NCI-H1417 (cell line): Measurements from ENCODE around the gene PRIMA1.
A peak's percentile ranks its signal among the peaks of the same experiment; 100 is the strongest.

Experiments
- DNase-seq, 3 experiments: peaks; one replicate each; lab custom pipeline; 2025; lab: John Stamatoyannopoulos, UW

PRIMA1 gene

GRCh38 chr14:93757206-93757605 lies 31.1 kb downstream of the PRIMA1 start:
- no peak for DNase-seq

- DNase-seq: no peak
These were observed 34.6 kb downstream of the PRIMA1 start for GRCh38 chr14:93753647-93754046.

- DNase-seq: no peak
These were observed 35.2 kb downstream of the PRIMA1 start for GRCh38 chr14:93752980-93753561.

DNA sequence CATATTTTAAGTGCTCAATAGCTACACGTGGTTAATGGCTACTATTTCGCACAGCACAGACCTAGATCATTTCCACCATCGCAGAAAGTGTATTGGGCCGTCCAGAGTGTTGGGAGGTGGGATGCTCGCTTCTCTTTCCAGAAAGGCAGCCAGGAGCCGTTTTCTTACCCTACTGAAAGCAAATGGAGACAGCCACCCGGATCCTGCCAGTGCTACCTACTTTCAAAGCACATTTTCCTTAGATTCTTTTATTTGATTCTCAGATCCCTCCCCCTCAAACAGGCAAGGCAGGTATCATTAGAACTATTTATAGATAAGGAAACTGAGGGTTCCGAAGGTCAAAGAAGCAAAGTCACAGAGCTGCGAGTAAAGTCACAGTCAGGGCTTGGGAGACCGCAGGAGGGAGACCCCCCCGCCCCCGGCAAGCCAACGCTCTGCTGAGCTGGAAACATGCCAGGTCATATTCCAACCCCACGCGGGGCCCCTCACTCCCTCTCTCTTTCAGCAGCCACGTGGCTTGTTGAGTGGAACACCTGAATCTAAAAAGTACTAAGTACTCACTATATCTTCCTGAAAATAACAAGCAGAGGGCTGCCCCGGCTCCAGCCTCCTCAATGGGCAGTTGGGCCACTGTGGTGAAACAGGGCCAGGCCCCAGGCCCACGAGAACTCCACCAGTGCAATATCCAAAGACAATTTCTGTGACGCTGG lies 36.2 kb downstream of the PRIMA1 start:
- peak in 1 of 3 experiments; percentile 7 for DNase-seq

DNA sequence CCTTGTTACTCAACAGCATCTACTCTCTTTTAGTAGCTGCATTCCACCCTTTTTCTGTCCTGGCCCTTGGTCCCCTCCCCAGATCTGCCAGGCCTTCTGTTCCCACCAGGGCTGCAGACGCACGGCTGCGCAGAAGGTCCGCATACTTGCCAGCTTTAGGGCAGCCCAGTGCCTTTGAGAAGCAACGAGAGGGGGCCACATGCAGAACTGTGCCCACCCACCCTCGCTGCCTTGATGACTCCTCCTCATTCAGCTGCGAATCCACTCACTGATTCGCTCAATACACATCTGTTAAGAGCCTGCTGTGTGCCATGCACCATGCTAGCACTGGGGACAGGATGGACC lies 39.2 kb downstream of the PRIMA1 start:
- no peak for DNase-seq

DNA sequence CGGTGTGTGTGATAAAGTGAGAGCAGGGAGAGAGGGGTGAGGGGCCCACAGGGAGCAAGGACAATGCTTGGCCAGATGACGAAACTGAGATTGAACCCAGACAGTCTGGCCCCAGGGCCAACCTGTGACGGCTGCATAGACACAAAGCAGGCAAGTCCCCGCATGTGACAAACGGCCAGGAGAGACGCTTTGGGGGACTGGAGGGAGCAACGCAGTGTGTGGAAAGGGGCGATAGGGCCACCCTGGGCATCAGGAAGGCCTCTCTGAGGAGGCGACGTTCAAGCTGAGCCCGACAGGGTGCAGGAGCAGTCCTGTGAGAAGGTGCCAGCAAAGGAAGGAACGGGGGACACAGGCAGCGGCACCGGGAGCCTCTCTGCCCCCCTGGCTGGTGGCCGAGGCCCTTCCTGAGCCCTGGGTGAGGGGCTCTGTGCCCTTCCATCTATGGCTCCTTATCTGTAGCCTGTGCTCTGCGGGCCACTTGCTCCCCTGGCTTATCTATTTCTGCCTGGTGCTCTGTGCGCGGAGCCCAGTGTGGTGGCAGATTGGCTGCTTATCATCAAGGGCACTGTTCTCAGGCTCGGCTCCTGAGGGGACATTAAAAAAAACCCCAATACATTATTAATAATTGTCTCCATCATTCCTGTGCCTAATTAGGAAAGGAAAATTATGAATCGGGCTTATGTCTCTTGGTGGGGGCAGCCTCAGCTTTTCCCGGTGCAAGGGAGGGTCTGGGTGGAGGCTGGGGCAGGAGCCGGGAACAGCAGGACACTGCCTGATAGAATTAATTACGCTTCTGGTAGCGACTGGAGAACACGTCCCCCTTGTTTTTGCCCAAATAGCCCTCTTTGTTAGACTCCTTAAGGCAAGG lies 39.8 kb downstream of the PRIMA1 start:
- no peak for DNase-seq

DNA sequence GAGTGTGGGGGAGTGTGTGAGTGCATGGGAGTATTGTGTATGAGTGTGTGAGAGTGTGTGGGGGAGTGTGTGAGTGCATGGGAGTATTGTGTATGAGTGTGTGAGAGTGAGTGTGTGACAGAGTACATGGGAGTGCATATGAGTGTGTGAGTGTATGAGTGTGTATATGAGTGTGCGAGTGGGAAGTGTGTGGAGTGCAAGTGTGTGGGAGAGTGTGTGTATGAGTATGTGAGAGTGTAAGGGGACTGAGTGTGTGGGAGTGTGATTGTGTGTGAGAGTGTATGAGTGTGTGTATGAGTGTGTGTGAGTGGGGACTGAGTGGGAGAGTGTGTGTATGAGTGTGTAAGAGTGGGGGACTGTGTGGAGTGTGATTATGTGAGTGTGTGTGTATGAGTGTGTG lies 40.7 kb downstream of the PRIMA1 start:
- DNase-seq: no peak

- no peak for DNase-seq
These were observed 41.2 kb downstream of the PRIMA1 start for GRCh38 chr14:93747102-93747501.

DNA sequence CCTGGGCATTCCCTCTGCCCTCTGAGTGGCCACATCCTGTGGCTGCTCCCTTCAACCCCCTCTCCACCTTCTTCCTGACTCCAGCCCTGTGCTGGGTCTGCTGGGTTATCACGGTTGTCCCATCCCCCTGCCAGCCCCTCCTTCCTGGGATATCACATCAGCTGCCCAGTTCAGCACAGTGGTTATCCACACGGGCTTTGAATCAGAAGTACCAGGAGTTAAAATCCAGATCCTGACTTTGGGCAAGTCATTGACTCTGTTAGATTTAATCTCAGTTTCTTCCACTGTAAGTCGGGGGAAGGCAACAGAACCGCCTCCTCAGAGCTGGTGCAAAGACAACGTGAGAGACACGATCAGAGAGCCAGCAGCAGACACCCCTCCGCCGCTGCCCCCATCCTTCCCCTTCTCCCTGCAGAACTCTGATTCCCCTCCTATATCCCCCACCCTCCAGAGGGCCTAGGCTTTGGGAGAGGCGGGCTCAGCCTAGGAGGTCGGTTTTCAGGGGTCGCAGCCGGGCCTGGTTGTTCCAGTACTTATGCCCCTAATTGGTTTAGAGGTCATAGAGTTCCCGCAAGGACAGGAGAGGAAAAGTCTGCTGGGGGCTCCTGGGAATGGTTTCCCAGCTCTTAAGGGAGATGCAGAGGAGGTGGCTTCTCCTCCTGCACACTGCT lies 42.5 kb downstream of the PRIMA1 start:
- no peak for DNase-seq

- DNase-seq: no peak
These were observed 43.4 kb downstream of the PRIMA1 start for GRCh38 chr14:93744876-93745275.

DNA sequence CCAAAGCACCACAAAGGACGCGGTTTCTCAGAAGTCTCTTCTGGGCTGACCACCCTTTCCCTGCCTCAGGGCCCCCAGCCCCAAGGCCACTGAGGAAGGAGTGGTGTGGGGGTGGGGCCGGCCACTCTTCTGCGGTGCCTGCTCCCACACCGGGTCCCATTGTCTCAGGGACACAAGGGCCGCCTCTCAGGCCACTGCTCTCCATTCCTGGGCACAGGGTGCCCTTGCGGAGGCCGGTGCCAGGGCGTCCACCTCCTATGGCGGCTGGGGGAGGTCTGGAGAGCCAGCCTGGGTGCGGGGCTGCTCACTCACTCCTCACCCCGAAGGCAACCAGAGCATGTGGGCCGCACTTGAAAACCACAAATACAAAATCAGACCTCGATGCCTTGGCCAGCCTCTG lies 44.1 kb downstream of the PRIMA1 start:
- DNase-seq: no peak

- DNase-seq: no peak
These were observed 44.8 kb downstream of the PRIMA1 start for GRCh38 chr14:93743270-93744060.

- no peak for DNase-seq
These were observed 45.5 kb downstream of the PRIMA1 start for GRCh38 chr14:93742761-93743160.

- no peak for DNase-seq
These were observed 46.6 kb downstream of the PRIMA1 start for GRCh38 chr14:93741556-93742230.

GRCh38 chr14:93737634-93738033 lies 50.7 kb downstream of the PRIMA1 start:
- no peak for DNase-seq

GRCh38 chr14:93736378-93737014 lies 51.8 kb downstream of the PRIMA1 start:
- DNase-seq: no peak

DNA sequence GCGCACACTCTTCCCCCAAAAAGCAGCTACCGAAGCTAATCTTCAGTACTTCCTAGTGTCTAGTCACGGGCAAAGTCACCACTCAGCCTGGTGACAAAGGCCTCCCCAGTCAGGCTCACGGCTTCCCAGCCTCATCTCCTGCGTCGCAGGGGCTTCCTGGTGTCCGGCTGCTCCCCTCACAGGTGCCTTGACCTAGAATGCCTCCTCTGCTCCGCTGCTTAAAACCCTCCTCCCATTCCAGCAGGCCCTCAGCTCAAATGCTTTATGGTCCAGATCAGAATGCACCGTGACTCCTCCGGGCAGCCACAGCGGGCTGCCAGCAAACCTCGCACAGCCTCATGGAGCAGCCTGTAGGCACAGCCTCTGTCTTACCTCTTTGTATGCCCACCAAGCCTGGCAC lies 53.1 kb downstream of the PRIMA1 start:
- no peak for DNase-seq

DNA sequence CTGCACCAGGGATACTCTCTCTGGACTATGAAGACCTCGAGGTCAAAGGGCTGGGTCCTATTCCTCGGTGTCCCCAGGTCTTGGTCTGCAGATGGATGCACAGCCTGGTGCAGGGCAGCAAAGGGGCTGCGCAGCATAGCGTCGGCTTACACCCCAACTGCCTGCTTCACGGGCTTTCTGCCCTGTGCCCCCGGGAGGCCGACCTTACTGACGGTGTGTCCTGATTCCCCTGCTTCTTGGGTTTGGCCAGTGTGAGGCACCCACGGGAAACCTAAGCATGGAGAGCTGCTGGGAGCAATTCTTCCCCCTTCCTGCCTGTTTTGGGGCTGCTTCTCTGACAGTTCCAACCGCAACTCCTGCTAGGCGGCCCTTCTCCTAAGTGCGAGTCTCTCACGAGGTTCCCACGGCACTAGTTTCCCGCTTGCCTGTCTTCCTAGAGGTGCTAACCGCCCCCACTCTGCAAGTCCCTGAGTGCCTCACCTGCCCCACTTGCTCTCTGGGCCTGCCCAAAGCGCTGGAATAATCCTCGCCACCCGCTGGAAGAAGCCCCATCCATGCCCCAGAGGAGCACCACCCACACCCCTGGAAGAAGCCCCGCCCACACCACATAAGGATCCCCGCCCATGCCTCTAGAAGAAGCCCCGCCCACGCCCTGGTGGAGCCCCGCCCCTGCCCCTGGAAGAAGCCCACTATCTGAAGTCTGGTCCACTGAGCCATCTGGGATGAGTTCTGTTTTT lies 54.0 kb downstream of the PRIMA1 start:
- DNase-seq: peak in 1 of 3 experiments; percentile 16

DNA sequence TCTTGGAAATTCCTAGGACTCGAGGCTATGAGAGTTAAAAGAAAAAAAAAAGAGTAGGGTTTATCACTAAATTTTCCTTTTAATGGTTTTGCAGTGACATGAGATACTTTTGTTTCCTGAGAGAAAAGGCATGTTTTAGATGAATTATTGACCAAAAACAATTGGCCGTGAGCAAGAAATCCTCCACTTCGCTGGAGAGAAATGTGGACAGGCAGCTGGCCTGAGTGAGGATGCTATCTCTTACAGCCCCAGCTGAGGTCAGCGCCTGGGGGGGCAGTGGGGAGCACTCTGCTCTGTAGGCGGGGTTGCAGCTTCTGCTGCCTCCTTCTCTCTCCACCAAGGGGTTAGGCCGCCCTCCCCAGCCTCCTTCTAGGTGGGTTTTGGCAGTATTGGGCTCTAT lies 54.7 kb downstream of the PRIMA1 start:
- no peak for DNase-seq

DNA sequence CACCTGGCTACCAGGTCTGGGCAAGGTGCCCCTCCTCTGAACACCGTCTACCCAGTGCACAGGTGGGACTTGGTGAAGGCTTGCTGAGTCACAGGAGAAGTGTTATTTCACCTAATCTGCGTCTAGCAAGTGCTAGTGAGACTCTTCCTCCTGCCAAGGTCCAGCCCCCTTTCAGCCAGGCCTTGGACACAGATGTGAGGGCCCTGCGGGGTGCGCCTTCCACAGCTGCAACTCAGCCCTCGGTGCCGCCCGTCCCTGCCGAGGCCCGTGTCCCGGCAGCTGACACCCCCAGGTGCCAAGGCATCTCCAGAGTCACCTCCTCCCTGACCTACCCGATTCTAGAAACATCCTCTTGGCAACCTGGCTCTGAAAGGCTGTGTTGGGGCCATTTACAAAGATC lies 55.1 kb downstream of the PRIMA1 start:
- no peak for DNase-seq
